GM19438 (cell line): ENCODE measurements around the gene XPNPEP1.

ENCODE experiments used
- ATAC-seq: cut with Tn5 transposase; IDR thresholded peaks from one replicate; pipeline ENCODE4 v1.9.1; 2021; ENCODE audit warnings: low read depth; ENCODE audit not compliant: unreplicated experiment

The XPNPEP1 gene

DNA sequence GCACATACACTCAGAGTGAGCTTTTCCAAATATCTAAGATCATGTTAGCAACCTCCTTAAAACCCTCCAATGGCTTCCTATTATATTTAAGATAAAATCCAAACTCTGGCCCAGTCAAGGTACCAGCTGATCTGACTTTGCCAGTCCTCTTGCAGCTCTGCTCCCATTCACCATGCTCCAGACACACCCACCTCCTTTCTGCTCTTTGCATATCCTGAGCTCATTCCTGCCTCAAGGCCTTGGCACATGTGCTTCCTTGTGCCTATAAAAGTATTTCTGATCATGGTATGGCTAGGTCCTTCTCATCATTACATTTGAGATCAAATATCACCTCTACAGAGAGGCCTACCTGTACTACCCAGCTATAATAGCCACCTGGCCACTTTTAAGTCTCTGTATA lies 27.5 kb downstream of the XPNPEP1 start:
- ATAC-seq, result no peak

- ATAC-seq, result no peak
Measured at GRCh38 chr10:109895095-109895818, 28.1 kb downstream of the XPNPEP1 start.

- ATAC-seq, result no peak
Measured at GRCh38 chr10:109894516-109894915, 28.8 kb downstream of the XPNPEP1 start.

DNA sequence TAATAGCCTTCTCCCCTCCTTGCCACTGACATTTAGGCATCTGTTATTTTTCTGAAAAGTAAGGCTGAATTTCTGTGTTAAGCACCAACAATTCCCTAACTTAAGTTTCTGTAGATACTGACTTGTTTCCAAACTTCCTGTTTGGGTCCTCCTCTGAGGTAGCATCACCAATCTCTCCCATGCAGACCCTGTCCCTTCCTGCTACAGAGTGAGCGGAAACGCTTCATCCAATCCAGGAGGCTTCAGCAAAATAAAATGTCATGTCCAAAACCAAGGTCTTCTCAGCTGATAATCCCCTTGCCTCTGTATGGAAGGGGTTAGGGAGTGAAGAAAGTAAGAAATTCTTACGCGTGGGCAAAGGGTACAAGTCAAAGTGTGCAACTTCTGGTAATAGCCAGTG lies 29.9 kb downstream of the XPNPEP1 start:
- ATAC-seq, result no peak

GRCh38 chr10:109892931-109893330 lies 30.4 kb downstream of the XPNPEP1 start:
- ATAC-seq, result no peak

DNA sequence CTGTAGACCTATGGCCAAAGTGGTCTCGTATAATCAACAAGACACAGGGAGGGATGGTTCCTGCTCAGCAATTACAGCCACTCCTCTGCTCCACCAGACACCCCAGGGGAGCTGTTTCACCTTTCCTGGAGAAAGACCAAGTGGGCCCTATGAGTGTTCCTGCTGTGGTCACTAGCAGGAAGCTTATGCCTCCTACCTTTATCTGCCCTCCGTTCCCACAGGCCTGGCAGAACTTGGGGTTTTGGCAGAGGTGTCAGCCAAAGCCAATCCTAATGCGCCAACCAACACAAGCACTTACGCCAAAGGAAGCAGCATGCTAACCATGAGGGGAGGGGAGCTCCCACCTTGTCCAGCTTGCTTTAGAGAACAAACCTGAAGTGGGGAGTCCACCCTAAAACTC lies 31.2 kb downstream of the XPNPEP1 start:
- ATAC-seq, result no peak

DNA sequence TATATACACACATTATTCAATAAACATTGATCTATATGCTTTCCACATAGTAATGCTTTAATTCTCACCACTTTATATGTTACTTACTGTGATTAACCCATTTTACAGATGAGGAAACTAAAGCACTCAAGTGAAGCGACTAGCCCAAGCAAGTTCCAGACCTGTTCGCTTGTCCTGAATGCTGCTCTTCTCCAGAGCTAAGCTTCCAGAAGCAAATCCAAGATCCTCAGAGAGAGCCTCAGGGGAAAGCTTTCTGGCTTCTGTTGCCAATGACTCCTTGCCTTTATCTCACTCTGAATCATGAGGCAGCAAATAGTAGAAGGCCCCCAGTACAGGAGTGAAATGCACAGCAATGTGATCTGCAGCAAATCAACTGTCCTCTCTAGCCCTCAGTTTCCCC lies 32.2 kb downstream of the XPNPEP1 start:
- no peak for ATAC-seq

DNA sequence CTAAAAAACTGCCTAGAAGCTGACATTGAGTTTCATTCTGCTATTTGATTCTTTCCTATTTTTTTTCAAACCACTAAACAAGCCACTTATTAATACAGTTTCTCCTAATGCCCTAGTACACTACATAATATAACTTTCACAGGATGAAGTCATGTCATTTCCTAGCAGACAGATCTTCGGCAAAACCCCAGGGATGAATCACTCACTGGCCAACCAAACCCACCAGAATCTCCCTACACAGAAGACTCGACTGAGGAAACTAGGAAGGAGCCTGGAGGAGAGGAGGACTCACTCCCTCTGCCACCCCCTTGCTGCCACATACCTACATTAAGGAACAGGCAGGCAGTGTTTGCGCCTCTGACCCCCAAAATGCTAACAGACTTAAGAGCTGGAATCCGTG lies 33.4 kb downstream of the XPNPEP1 start:
- no peak for ATAC-seq

DNA sequence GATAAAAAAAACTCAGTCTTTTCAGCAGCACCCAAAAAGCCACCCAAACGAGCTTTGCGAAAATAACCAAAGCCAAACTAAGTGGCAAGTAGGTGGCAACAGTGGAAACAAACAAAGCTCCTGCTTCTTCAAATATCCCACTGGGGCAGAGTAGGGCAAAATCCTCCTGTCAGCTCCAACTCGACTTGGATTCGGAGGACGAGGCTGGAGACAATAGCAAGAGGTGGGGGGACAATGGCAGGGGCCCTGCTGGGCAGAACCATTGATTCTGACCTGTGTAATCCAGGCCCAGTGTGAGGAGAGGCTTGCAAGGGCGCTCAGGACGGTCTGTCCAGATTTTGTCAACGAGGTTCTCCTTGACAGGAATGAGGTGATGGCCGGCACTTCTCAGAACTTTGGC lies 35.5 kb downstream of the XPNPEP1 start:
- ATAC-seq, result no peak

GRCh38 chr10:109887243-109887642 lies 36.1 kb downstream of the XPNPEP1 start:
- no peak for ATAC-seq

DNA sequence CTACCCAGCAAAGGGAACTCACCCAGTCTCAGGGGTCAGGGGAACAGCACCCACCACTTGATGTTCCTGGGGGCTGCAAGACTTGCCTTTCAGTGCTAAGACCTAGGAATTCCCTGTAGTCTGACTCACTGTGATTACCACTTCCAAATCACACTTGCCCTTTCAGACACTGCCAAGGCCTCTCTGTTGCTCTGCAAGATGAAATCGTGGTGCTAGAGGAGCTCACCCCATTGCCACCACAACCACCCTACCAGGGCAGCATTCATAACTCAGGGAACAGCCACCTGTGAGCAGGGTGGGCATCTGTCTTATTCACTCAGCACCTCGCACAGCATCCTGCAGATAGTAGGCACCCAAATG lies 36.5 kb downstream of the XPNPEP1 start:
- ATAC-seq, result no peak

GRCh38 chr10:109886037-109886780 lies 37.1 kb downstream of the XPNPEP1 start:
- no peak for ATAC-seq

GRCh38 chr10:109883859-109884771 lies 39.2 kb downstream of the XPNPEP1 start:
- peak; percentile 66 for ATAC-seq

DNA sequence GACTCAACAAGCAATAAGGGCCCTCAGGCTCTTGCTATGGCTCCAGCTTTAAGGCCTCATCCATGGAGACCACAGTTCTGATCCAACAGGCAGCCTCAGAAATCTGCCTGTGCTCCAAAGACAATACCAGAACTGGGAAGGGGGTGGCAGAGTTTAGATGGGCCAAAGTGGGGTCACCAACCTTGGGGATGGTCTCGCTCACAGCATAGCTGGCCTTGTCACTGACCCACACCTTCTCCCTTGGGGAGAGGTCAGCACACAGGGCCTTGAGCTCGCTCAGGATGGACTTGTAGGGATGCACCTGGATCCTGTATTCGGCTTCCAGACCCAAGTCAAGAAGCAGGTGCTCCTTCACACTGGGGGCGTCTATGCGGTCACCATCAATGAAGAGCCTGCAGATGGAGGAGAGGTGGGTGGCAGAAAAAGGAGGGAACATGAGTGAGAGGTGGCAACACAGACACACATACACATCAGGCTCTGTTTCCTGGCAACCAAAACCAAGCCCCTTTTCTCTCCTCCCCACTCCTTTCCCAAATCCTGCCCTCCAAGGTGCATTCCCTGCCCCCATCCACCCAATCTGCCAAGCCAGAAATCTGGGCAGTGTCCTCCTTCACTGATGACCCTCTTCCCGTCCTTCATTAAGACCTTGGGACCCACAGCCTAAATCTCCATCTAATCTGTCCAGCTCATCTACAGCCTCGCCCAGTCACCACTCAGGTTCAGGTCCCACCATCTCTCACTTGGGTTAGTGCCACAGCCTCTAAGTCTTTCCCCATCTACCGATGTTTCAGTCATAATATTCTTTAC lies 40.9 kb downstream of the XPNPEP1 start:
- no peak for ATAC-seq

DNA sequence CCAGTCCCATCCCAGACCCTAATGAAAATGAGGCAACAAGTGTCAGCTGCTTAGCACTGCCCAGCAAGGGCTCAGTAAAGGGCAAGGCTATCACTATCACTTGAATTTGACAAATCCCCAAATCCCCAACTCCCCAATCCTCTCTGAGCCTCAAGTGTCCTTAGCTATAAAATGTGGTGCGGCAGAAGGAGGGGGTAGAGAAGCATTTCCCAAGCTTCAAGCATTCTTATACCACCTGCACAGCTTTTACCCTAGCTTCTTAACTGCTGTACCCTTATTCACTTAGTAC lies 41.6 kb downstream of the XPNPEP1 start:
- ATAC-seq, result no peak

- peak; percentile 53 for ATAC-seq
Measured at GRCh38 chr10:109880886-109881768, 42.2 kb downstream of the XPNPEP1 start.

DNA sequence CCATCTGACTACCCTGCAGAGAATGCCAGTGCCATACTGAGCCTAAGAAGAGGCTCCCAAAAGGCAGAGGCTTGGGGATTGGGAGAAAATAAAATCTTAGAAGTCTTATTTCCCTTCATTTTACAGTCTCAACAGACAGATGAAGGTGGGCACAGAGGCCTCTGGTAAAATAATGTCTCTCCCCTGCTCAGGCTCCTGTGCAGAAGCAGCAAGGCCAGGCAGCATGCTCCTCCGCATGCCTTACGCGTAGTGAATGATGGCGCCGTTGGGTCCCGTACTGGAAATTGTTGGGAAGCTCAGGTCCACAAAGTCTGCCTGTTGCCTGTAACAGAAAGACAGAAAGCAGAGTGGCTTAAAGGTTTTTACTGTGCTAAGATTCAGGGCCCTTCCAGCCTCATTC lies 45.8 kb downstream of the XPNPEP1 start:
- ATAC-seq, result no peak

- ATAC-seq, result no peak
Measured at GRCh38 chr10:109875828-109876821, 47.2 kb downstream of the XPNPEP1 start.
